HepG2 (cell line): Measurements from ENCODE around the gene CYYR1.

ENCODE experiments used
- EP300 ChIP-seq, 3 experiments: sonication (generic) in 1 of 3; formaldehyde crosslinking in 1 of 3; IDR thresholded peaks; 2 replicates each; pipeline versions ENCODE4 v1.5.1 to v1.6.1; 2011 to 2020; ENCODE audit warnings: low read depth in 2 of 3, low read length in 2 of 3, borderline replicate concordance in 1 of 3, improper control_type of control experiment in 1 of 3, mild to moderate bottlenecking in 1 of 3, missing genetic modification reagents in 1 of 3, moderate library complexity in 1 of 3
- FOSL2 ChIP-seq: sonication (generic); formaldehyde crosslinking; IDR thresholded peaks from 2 replicates; pipeline ENCODE4 v1.4.0; 2020; ENCODE audit warnings: missing genetic modification reagents
- POLR2A ChIP-seq, 2 experiments: IDR thresholded peaks; 2 replicates each; pipeline ENCODE4 v1.6.1; 2011; ENCODE audit warnings: low read depth in 2 of 2, low read length in 2 of 2, mild to moderate bottlenecking in 1 of 2, moderate library complexity in 1 of 2; ENCODE audit not compliant: insufficient read depth in 1 of 2
- POLR2AphosphoS5 ChIP-seq: IDR thresholded peaks from 2 replicates; pipeline ENCODE4 v1.6.1; 2012; ENCODE audit warnings: low read depth, low read length
- SMARCC2 ChIP-seq: fragments of 450-650 bp; IDR thresholded peaks from 2 replicates; pipeline ENCODE4 v1.6.1; 2017; ENCODE audit warnings: antibody characterized with exemption, mild to moderate bottlenecking
- SNRNP70 ChIP-seq: fragments of 200-400 bp; formaldehyde crosslinking; IDR thresholded peaks from 2 replicates; pipeline ENCODE4 v1.6.1; 2017; ENCODE audit warnings: mild to moderate bottlenecking, low read depth, low read length, moderate library complexity
- SRF ChIP-seq: IDR thresholded peaks from 2 replicates; pipeline ENCODE4 v1.6.1; 2011; ENCODE audit warnings: mild to moderate bottlenecking, low read depth, low read length, moderate library complexity
- SUZ12 ChIP-seq: fragments of 150-350 bp; IDR thresholded peaks from 2 replicates; pipeline ENCODE4 v1.6.1; 2014; ENCODE audit warnings: low read depth, low read length
- ZNF670 ChIP-seq: sonication (generic); formaldehyde crosslinking; IDR thresholded peaks from 2 replicates; pipeline ENCODE4 v1.8.0; 2022; ENCODE audit warnings: mild to moderate bottlenecking, missing genetic modification reagents, borderline replicate concordance
- ZNF776 ChIP-seq: sonication (generic); formaldehyde crosslinking; IDR thresholded peaks from 2 replicates; pipeline ENCODE4 v1.4.0; 2020; ENCODE audit warnings: mild to moderate bottlenecking, missing genetic modification reagents
- TF ChIP-seq, protein P1 (sequence below): sonication (generic); formaldehyde crosslinking; IDR thresholded peaks from 2 replicates; pipeline ENCODE4 v1.5.0; 2020; ENCODE audit warnings: mild to moderate bottlenecking, missing genetic modification reagents, moderate library complexity
- TF ChIP-seq, protein P2 (sequence below): sonication (generic); formaldehyde crosslinking; conservative IDR thresholded peaks from 2 replicates; pipeline ENCODE4 v1.4.0; 2020; ENCODE audit warnings: missing genetic modification reagents
- TF ChIP-seq, protein P3 (sequence below): sonication (generic); formaldehyde crosslinking; IDR thresholded peaks from 2 replicates; pipeline ENCODE4 v1.4.0; 2020; ENCODE audit warnings: missing genetic modification reagents

DNA sequence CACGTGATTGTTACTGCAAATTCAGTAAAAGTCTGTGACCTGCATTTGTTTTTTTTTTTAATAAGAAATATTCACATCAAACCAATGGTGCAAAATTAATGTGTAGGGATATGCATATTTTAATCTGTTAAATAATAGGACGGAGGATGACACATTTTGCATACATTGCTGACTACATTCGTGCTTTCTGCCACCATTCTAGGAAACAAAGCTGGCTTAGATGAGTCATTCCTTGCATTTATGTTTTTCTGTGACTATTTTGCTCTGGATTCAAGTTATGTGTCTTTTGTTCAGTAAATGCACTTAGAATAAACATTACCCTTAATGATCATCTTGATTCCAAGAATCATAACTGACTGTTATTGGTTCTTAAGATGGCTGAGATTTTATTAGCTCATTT is 23.9 kb upstream of the CYYR1 start:
- TF ChIP-seq SUZ12 (no peak), ZNF776 (CRISPR knock-in tag) (no peak), ZNF670 (CRISPR knock-in tag) (no peak), SMARCC2 (no peak), SRF (no peak), POLR2AphosphoS5 (no peak), FOSL2 (no peak), POLR2A (IDR thresholded peaks at IDR 0.05; ENCODE audit: insufficient read depth in 1 of 2, low read depth in 2 of 2, low read length in 2 of 2) (no peak), SNRNP70 (no peak), EP300 (IDR thresholded peaks at IDR 0.05; ENCODE audit: low read depth in 2 of 2, low read length in 2 of 2) (no peak), EP300 (CRISPR knock-in tag; IDR thresholded peaks at IDR 0.05; ENCODE audit: borderline replicate concordance) (no peak)
- TF ChIP-seq, protein P1, sequence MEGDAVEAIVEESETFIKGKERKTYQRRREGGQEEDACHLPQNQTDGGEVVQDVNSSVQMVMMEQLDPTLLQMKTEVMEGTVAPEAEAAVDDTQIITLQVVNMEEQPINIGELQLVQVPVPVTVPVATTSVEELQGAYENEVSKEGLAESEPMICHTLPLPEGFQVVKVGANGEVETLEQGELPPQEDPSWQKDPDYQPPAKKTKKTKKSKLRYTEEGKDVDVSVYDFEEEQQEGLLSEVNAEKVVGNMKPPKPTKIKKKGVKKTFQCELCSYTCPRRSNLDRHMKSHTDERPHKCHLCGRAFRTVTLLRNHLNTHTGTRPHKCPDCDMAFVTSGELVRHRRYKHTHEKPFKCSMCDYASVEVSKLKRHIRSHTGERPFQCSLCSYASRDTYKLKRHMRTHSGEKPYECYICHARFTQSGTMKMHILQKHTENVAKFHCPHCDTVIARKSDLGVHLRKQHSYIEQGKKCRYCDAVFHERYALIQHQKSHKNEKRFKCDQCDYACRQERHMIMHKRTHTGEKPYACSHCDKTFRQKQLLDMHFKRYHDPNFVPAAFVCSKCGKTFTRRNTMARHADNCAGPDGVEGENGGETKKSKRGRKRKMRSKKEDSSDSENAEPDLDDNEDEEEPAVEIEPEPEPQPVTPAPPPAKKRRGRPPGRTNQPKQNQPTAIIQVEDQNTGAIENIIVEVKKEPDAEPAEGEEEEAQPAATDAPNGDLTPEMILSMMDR (CRISPR knock-in tag), result no peak
- TF ChIP-seq, protein P2, sequence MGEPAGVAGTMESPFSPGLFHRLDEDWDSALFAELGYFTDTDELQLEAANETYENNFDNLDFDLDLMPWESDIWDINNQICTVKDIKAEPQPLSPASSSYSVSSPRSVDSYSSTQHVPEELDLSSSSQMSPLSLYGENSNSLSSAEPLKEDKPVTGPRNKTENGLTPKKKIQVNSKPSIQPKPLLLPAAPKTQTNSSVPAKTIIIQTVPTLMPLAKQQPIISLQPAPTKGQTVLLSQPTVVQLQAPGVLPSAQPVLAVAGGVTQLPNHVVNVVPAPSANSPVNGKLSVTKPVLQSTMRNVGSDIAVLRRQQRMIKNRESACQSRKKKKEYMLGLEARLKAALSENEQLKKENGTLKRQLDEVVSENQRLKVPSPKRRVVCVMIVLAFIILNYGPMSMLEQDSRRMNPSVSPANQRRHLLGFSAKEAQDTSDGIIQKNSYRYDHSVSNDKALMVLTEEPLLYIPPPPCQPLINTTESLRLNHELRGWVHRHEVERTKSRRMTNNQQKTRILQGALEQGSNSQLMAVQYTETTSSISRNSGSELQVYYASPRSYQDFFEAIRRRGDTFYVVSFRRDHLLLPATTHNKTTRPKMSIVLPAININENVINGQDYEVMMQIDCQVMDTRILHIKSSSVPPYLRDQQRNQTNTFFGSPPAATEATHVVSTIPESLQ (CRISPR knock-in tag), result no peak
- TF ChIP-seq, protein P3, sequence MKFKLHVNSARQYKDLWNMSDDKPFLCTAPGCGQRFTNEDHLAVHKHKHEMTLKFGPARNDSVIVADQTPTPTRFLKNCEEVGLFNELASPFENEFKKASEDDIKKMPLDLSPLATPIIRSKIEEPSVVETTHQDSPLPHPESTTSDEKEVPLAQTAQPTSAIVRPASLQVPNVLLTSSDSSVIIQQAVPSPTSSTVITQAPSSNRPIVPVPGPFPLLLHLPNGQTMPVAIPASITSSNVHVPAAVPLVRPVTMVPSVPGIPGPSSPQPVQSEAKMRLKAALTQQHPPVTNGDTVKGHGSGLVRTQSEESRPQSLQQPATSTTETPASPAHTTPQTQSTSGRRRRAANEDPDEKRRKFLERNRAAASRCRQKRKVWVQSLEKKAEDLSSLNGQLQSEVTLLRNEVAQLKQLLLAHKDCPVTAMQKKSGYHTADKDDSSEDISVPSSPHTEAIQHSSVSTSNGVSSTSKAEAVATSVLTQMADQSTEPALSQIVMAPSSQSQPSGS, result no peak
